GM19455 (cell line): ENCODE results near the gene PCDHGB4.
"Not testable (repeated sequence)": the region's sequence is repeated elsewhere in the genome, so short reads cannot be mapped to it uniquely, and the experiment has no call there.

Experiments used
- ATAC-seq: cut with Tn5 transposase; IDR thresholded peaks from one replicate; pipeline ENCODE4 v1.9.1; 2021; ENCODE audit not compliant: unreplicated experiment

The PCDHGB4 gene

DNA sequence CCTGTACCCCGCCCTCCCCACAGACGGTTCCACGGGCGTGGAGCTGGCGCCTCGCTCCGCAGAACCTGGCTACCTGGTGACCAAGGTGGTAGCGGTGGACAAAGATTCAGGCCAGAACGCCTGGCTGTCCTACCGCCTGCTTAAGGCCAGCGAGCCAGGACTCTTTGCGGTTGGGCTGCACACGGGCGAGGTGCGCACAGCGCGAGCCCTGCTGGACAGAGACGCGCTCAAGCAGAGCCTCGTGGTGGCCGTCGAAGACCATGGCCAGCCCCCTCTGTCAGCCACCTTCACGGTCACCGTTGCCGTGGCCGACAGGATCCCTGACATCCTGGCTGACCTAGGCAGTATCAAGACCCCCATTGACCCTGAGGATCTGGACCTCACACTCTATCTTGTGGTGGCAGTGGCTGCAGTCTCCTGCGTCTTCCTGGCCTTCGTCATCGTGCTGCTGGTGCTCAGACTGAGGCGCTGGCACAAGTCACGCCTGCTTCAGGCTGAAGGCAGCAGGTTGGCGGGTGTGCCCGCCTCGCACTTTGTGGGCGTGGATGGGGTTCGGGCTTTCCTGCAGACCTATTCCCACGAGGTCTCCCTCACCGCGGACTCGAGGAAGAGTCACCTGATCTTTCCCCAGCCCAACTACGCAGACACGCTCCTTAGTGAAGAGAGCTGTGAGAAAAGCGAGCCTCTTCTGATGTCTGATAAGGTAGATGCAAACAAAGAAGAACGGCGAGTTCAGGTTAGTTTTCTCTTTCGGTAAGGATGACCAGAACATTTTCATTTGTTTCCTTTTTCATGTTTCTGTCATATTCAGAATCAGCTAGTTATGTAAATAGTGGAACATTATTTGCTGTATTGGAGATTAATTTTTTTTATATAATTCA, 21.2 kb upstream of the PCDHGB4 start:
- ATAC-seq = no peak

DNA sequence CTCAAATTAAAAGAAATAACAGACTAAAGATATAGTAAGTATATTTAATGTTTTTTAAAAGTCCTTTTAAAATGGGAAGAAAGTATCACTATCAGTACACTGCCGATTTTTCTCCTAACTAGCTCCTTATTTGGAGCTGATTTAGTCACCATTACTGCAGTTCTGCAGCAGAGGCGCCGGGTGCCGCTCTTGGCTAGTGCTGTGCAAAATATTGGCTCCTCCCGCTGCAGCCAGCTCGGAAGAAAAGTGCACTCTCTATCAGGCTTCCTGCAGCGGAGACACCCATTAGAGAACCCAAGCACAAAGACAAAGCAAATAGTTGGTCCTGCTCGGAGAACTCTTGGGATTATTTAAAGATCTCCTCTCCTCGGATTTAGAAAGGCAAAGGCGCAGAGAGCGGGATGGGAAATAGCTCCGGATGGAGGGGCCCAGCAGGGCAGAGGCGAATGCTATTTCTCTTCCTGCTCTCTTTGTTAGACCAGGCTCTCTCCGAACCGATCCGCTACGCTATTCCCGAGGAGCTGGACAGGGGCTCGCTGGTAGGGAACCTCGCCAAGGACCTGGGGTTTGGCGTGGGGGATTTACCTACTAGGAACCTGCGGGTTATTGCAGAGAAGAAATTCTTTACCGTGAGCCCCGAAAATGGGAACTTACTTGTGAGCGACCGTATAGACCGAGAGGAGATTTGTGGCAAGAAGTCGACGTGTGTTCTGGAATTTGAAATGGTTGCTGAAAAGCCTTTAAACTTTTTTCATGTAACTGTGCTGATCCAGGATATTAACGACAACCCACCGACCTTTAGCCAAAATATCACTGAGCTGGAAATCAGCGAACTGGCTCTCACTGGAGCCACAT, 17.3 kb upstream of the PCDHGB4 start, which contains the start of gene PCDHGB3:
TSS of gene PCDHGB3 (plus strand) at position 249 of the 855 bp plus-strand sequence. CDS start at position 402, 153 bp downstream.
- ATAC-seq = peak; percentile 98

DNA sequence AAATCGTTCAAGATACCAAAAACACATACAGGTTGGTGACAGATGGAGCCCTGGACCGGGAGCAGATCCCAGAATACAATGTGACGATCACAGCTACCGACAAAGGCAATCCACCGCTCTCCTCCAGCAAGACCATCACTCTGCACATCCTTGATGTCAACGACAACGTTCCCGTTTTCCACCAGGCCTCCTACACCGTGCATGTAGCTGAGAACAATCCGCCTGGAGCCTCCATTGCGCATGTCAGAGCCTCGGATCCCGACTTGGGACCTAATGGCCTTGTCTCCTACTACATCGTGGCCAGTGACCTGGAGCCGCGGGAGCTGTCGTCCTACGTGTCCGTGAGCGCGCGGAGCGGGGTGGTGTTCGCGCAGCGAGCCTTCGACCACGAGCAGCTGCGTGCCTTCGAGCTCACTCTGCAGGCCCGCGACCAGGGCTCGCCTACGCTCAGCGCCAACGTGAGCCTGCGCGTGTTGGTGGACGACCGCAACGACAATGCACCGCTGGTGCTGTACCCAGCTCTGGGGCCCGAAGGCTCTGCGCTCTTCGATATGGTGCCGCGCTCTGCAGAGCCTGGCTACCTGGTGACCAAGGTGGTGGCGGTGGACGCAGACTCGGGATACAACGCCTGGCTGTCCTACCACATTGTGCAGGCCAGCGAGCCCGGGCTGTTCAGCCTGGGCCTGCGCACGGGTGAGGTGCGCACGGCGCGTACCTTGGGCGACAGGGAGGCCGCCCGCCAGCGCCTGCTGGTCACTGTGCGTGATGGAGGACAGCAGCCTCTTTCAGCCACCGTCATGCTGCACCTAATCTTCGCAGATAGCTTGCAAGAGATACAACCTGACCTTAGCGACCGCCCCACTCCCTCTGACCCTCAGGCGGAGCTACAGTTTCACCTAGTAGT, 15.7 kb upstream of the PCDHGB4 start:
- no peak for ATAC-seq

DNA sequence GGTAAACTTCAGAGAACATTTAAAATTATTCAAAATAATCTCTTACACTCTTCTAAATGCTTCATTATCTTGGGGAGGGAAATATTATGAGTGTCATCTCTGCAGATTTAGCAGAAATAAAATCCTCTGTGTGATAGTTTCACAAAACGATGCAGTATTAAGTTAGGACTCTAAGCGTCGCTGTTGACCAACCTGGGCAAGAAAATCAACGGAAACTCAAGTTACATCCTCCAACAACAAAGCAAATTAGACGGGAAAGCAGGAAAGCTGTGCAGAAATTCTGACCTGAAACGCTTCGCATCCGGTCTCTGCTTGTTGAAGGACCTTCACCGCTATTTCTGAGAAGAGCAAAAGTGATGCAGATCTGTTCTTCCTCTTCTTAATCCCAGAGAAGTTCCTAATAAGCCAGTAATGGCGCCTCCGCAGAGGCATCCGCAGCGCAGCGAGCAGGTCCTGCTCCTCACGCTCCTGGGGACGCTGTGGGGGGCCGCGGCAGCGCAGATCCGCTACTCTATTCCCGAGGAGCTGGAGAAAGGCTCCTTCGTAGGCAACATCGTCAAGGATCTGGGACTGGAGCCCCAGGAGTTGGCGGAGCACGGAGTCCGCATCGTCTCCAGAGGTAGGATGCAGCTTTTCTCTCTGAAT, 13.7 kb upstream of the PCDHGB4 start, which contains the start of gene PCDHGA6:
TSS of gene PCDHGA6 (plus strand) at position 219 of the 645 bp plus-strand sequence. CDS start at position 412, 193 bp downstream.
- no peak for ATAC-seq

DNA sequence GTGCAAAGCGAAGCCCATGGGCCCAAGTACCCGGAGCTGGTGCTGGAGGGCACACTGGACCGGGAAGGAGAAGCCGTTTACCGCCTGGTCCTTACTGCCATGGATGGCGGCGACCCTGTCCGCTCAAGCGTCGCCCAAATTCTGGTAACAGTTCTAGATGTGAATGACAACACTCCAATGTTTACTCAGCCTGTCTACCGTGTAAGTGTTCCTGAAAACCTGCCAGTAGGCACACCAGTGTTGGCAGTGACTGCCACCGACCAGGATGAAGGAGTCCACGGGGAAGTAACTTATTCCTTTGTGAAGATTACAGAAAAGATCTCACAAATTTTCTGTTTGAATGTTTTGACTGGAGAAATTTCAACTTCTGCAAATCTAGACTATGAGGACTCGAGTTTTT, 12.9 kb upstream of the PCDHGB4 start:
- no peak for ATAC-seq

DNA sequence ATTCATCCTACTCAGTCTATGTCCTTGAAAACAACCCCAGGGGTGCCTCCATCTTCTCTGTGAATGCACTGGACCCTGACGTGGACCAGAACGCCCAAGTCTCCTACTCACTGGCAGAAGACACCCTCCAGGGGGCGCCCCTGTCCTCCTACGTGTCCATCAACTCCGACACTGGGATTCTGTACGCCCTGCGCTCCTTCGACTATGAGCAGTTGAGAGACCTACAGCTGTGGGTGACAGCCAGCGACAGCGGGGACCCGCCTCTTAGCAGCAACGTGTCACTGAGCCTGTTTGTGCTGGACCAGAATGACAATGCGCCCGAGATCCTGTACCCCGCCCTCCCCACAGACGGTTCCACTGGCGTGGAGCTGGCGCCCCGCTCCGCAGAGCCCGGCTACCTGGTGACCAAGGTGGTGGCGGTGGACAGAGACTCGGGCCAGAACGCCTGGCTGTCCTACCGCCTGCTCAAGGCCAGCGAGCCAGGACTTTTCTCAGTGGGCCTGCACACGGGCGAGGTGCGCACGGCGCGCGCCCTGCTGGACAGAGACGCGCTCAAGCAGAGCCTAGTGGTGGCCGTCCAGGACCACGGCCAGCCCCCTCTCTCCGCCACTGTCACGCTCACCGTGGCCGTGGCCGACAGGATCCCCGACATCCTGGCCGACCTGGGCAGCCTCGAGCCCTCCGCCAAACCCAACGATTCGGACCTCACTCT, 11.9 kb upstream of the PCDHGB4 start:
- ATAC-seq = not testable (repeated sequence)

DNA sequence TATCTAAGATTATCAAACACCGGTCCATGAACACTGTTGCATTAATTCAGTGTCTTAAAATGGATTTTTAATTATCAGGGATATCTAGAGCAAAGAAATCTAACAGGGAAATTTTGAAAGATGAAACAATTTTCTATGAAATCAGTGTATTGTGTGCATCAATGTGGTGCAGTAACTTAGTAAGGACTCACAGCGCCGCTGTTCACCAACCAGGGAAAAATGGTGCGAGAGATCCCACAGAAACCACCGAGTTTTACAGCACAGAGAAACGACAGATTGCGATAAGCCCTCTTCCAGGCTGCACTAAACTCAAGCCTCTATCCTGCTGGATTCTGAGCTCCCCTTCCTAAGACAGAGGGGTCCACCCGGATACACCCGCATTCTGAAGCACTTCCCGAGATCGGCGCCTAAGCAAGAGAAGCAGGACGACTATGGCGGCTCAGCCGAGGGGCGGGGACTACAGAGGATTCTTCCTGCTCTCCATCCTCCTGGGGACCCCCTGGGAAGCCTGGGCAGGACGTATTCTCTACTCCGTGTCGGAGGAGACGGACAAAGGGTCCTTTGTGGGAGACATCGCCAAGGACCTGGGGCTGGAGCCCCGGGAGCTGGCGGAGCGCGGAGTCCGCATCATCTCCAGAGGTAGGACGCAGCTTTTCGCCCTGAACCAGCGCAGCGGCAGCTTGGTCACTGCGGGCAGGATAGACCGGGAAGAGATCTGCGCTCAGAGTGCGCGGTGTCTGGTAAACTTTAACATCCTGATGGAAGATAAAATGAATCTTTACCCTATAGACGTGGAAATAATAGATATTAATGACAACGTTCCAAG, 4.8 kb upstream of the PCDHGB4 start, which contains the start of gene PCDHGA7:
TSS of gene PCDHGA7 (plus strand) at position 274 of the 826 bp plus-strand sequence. CDS start at position 432, 158 bp downstream.
- no peak for ATAC-seq

DNA sequence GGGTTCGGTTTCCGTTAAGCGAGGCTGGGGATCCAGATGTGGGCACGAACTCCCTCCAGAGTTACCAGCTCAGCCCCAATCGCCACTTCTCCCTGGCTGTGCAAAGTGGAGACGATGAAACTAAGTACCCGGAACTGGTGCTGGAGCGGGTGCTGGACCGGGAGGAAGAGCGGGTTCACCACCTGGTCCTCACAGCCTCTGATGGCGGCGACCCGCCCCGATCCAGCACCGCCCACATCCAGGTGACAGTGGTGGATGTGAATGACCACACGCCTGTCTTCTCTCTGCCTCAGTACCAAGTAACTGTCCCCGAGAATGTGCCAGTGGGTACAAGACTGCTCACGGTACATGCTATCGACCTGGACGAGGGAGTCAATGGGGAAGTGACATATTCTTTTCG, 4.2 kb upstream of the PCDHGB4 start:
- ATAC-seq = no peak

DNA sequence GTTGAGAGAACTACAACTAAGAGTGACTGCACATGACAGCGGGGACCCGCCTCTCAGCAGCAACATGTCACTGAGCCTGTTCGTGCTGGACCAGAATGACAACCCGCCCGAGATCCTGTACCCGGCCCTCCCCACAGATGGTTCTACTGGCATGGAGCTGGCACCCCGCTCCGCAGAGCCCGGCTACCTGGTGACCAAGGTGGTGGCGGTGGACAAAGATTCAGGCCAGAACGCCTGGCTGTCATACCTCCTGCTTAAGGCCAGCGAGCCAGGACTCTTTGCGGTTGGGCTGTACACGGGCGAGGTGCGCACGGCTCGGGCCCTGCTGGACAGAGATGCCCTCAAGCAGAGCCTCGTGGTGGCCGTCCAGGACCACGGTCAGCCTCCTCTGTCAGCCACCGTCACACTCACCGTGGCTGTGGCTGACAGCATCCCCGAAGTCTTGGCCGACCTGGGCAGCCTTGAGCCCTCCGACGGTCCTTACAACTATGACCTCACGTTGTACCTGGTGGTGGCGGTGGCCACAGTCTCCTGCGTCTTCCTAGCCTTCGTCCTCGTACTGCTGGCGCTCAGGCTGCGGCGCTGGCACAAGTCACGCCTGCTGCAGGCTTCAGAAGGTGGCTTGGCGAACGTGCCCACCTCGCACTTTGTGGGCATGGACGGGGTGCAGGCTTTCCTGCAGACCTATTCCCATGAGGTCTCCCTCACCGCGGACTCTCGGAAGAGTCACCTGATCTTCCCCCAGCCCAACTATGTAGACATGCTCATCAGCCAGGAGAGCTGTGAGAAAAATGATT, 2.8 kb upstream of the PCDHGB4 start:
- ATAC-seq = no peak

DNA sequence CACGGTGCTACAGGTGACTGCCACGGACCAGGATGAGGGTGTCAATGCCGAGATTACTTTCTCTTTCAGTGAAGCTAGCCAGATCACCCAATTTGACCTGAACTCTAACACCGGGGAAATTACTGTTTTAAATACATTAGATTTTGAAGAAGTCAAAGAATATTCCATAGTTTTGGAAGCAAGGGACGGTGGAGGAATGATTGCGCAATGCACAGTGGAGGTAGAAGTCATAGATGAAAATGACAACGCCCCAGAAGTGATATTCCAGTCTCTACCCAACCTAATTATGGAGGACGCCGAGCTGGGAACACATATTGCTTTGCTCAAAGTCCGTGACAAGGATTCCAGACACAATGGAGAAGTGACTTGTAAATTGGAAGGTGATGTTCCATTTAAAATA, 1.2 kb downstream of the PCDHGB4 start:
- ATAC-seq = no peak

DNA sequence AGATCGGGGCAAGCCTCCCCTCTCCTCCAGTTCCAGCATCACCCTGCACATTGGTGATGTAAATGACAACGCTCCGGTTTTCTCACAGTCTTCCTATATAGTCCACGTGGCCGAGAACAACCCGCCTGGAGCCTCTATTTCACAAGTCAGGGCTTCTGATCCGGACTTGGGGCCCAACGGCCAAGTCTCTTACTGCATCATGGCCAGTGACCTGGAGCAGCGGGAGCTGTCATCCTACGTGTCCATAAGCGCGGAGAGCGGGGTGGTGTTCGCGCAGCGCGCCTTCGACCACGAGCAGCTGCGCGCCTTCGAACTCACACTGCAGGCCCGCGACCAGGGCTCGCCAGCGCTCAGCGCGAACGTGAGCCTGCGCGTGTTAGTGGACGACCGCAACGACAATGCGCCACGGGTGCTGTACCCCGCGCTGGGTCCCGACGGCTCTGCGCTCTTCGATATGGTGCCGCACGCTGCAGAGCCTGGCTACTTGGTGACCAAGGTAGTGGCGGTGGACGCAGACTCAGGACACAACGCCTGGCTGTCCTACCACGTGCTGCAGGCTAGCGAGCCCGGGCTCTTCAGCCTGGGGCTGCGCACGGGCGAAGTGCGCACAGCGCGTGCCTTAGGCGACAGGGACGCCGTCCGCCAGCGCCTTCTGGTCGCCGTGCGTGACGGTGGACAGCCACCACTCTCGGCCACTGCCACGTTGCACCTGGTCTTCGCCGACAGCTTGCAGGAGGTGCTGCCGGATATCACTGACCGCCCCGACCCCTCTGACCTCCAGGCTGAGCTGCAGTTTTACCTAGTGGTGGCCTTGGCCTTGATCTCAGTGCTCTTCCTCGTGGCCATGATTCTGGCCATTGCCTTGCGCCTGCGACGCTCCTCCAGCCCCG, 1.9 kb downstream of the PCDHGB4 start:
- no peak for ATAC-seq

DNA sequence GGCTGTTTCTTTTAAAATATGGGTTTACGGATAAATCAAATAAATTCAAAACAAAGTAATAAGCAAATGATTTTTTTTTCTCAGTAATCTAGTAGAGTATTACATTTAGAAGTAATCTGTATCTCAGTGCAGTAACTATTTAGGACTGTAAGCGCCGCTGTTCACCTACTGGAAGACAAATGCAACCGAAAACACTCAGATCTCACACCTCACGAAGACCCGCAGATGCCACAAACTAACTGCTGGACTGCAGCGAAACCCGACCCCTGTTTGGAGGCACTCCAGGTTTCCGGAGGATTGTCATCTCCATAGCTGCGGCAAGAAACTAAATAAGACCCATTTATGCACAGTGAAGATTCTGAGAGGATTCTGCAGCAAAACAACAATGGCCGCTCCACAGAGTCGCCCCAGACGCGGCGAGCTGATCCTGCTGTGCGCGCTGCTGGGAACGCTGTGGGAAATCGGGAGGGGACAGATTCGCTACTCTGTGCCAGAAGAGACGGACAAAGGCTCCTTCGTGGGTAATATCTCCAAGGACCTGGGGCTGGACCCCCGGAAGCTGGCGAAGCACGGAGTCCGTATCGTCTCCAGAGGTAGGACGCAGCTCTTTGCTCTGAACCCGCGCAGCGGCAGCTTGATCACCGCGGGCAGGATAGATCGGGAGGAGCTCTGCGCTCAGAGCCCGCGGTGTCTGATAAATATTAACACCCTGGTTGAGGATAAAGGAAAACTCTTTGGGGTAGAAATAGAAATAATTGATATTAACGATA, 5.1 kb downstream of the PCDHGB4 start, which contains the start of gene PCDHGA8:
TSS of gene PCDHGA8 (plus strand) at position 205 of the 770 bp plus-strand sequence. CDS start at position 386, 181 bp downstream.
- no peak for ATAC-seq

DNA sequence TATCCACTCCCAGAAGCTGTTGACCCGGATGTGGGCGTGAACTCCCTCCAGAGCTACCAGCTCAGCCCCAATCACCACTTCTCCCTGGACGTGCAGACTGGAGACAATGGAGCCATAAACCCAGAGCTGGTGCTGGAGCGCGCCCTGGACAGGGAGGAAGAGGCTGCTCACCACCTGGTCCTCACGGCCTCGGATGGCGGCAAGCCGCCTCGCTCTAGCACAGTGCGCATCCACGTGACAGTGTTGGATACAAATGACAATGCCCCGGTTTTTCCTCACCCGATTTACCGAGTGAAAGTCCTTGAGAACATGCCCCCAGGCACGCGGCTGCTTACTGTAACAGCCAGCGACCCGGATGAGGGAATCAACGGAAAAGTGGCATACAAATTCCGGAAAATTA, 5.8 kb downstream of the PCDHGB4 start:
- ATAC-seq = no peak

DNA sequence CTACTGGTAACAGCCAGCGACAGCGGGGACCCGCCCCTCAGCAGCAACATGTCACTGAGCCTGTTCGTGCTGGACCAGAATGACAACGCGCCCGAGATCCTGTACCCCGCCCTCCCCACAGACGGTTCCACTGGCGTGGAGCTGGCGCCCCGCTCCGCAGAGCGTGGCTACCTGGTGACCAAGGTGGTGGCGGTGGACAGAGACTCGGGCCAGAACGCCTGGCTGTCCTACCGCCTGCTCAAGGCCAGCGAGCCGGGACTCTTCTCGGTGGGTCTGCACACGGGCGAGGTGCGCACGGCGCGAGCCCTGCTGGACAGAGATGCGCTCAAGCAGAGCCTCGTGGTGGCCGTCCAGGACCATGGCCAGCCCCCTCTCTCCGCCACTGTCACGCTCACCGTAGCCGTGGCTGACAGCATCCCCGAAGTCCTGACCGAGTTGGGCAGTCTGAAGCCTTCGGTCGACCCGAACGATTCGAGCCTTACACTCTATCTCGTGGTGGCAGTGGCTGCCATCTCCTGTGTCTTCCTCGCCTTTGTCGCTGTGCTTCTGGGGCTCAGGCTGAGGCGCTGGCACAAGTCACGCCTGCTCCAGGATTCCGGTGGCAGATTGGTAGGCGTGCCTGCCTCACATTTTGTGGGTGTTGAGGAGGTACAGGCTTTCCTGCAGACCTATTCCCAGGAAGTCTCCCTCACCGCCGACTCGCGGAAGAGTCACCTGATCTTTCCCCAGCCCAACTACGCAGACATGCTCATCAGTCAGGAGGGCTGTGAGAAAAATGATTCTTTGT, 7.1 kb downstream of the PCDHGB4 start:
- not testable (repeated sequence) for ATAC-seq
